Esophagus muscularis mucosa (tissue), 3 donors: Measurements from ENCODE around the gene TMEM63B.

Experiments
- POLR2A ChIP-seq: fragments of 450-650 bp; IDR thresholded peaks from one replicate; pipeline ENCODE4 v1.6.1; 2017; ENCODE audit warnings: antibody characterized with exemption, moderate library complexity, mild to moderate bottlenecking, low read depth
- POLR2AphosphoS5 ChIP-seq, 2 donors: sonication (generic); formaldehyde crosslinking; IDR thresholded peaks; one replicate each; pipeline ENCODE4 v1.6.1; 2017; ENCODE audit warnings: antibody characterized with exemption in 2 of 2
- TF ChIP-seq, protein P1 (sequence below), 3 experiments: fragments of 200-600 bp in 2 of 3; fragments of 450-650 bp in 1 of 3; sonication (generic) in 2 of 3; IDR thresholded peaks; one replicate each; pipeline ENCODE4 v1.5.1; 2017 to 2019; ENCODE audit warnings: antibody characterized with exemption in 3 of 3, mild to moderate bottlenecking in 2 of 3, moderate library complexity in 1 of 3

DNA sequence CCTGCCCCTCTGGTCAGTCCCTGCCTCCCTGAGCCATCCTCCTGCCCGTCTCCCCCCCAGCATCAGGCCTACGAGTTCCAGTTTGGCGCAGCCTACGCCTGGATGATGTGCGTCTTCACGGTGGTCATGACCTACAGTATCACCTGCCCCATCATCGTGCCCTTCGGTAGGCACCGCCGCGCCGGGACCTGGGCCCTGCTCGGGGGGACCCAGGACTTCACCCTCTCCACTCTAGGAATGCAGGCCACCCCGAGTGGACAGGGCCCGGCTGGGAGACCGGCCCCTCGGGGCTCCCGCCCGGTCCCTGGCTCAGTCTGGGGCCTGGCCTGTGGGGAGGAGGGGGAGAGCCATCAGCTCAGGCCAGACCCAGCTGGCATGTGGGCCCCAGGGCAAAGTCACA, 25.2 kb downstream of the TMEM63B start:
- TF ChIP-seq POLR2AphosphoS5 (IDR thresholded peaks at IDR 0.05), result no peak
- TF ChIP-seq POLR2A, result no peak
- TF ChIP-seq, protein P1, sequence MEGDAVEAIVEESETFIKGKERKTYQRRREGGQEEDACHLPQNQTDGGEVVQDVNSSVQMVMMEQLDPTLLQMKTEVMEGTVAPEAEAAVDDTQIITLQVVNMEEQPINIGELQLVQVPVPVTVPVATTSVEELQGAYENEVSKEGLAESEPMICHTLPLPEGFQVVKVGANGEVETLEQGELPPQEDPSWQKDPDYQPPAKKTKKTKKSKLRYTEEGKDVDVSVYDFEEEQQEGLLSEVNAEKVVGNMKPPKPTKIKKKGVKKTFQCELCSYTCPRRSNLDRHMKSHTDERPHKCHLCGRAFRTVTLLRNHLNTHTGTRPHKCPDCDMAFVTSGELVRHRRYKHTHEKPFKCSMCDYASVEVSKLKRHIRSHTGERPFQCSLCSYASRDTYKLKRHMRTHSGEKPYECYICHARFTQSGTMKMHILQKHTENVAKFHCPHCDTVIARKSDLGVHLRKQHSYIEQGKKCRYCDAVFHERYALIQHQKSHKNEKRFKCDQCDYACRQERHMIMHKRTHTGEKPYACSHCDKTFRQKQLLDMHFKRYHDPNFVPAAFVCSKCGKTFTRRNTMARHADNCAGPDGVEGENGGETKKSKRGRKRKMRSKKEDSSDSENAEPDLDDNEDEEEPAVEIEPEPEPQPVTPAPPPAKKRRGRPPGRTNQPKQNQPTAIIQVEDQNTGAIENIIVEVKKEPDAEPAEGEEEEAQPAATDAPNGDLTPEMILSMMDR (IDR thresholded peaks at IDR 0.05), result no peak
